ENCODE results near the gene CHMP5. TPM values are rescaled to one million over a fixed set of nuclear protein-coding genes. Genes with fewer than 3 reads are reported as not detected.

The CHMP5 gene
- polyA plus RNA-seq, 1 of the 3 experiments (the other 2 are of a cell fraction): 88.3 TPM

DNA sequence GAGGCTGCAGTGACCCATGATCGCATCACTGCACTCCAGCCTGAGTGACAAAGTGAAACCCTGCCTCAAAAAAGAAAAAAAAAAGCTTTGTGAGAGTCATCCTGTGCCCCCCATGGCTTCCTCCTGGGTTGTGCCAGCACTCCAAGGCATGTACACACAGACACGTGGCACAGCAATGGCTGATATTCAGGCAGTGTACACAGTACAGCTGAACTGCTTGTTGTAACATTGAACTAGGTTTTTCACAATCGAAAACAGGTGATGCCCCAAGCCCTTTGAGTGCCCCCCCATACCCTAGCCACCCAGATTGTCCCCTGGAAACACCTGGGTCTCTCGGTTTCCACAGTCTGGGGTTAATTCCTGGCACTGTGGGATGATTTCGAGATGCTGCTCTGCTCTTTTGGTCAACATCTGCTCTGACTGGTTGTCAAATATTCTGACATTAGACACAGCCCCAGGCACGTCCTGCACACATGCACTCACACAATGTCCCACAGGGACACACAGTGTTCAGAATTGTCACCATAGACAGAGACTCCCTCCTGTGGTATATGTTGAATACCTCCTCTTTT, 15.7 kb upstream of the CHMP5 start:
- H2AFZ ChIP-seq (ENCODE audit: low read depth): no peak overlapping the region
- H3K9me3 ChIP-seq: no peaks in the 10 kb centered on the region
- ChIA-PET POLR2A (interaction anchor here (0.6 kb wide), 1 partner anchor 14 kb away, joined by 3 read pairs; no protein-coding TSS in a partner anchor), CTCF (interaction anchor here (0.9 to 1.7 kb wide), 3 partner anchors 9 to 15 kb away, joined by 3 to 5 read pairs (median 3); partner anchors contain the start of genes BAG1 and SPINK4)
- WGBS (ENCODE audit: low lambda C conversion rate): 83% methylated on average over 5 of the region's 6 CpGs
- H3F3A ChIP-seq (replicated peaks; ENCODE audit: insufficient read depth): peaks cover 5% of the 10 kb centered on the region
- H3K4me3 ChIP-seq (ENCODE audit: low read depth in 2 of 2, low read length in 1 of 2): no peak overlapping the region
- no peak overlapping the region for H3K9ac ChIP-seq
- no peaks in the 10 kb centered on the region for H3K79me2 ChIP-seq (ENCODE audit: insufficient read depth)
- H3K27ac ChIP-seq (ENCODE audit: low read depth in 2 of 2, low read length in 1 of 2): no peak overlapping the region; a peak in 1 of 4 replicates
- H3K27me3 ChIP-seq (ENCODE audit: insufficient read depth): no peaks in the 10 kb centered on the region
- DNase-seq: no peak
- H4K20me1 ChIP-seq (ENCODE audit: insufficient read depth): no peaks in the 10 kb centered on the region
- peaks cover 5 to 13% of the 10 kb centered on the region in 2 experiments for H3K36me3 ChIP-seq (replicated peaks in 1 of 2; ENCODE audit: control insufficient read depth in 1 of 2, insufficient read depth in 2 of 2, low read length in 1 of 2)
- H3K9me2 ChIP-seq: no peaks in the 10 kb centered on the region
- no peak overlapping the region for H3K4me2 ChIP-seq
- no peak for TF ChIP-seq EZH2phosphoT487 (IDR thresholded peaks at IDR 0.05; ENCODE audit: borderline replicate concordance, low read depth)
- TF ChIP-seq SIN3A (IDR thresholded peaks at IDR 0.05; ENCODE audit: borderline replicate concordance, low read depth, low read length): no peak
- H3K4me1 ChIP-seq (ENCODE audit: control insufficient read depth in 1 of 2, insufficient read depth in 2 of 2, low read depth in 1 of 2, low read length in 1 of 2): no peaks in the 10 kb centered on the region; a peak in 1 of 4 replicates

DNA sequence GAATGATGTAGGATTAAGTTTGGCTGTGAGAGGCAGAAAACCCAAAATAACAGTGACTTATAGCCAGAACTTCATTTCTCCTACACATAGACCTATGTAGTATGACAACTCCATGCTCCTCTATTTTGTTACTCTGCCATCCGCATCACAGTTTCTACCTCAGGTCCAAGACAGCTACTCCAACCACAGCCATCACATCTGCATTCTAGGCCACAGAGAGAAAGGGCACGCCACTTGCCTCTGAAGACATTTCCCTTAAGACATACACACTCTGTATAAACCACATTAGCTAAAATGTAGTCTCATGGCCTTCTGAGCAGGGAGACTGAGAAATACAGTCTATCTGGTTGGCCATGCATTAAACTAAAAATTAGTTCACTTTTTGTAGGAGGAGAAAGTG, 14.9 kb upstream of the CHMP5 start:
- no peak overlapping the region for H3K4me3 ChIP-seq (ENCODE audit: low read depth in 2 of 2, low read length in 1 of 2)
- H3K36me3 ChIP-seq (replicated peaks in 1 of 2; ENCODE audit: control insufficient read depth in 1 of 2, insufficient read depth in 2 of 2, low read length in 1 of 2): peaks cover 9 to 20% of the 10 kb centered on the region in 2 experiments
- H2AFZ ChIP-seq (ENCODE audit: low read depth): no peak overlapping the region
- DNase-seq: no peak
- no peak overlapping the region for H3K4me2 ChIP-seq
- H3K27ac ChIP-seq (ENCODE audit: low read depth in 2 of 2, low read length in 1 of 2): no peak overlapping the region
- no peaks in the 10 kb centered on the region for H4K20me1 ChIP-seq (ENCODE audit: insufficient read depth)
- TF ChIP-seq EZH2phosphoT487 (IDR thresholded peaks at IDR 0.05; ENCODE audit: borderline replicate concordance, low read depth): no peak
- TF ChIP-seq TCF12 (IDR thresholded peaks at IDR 0.05): no peak
- TF ChIP-seq, protein P1, sequence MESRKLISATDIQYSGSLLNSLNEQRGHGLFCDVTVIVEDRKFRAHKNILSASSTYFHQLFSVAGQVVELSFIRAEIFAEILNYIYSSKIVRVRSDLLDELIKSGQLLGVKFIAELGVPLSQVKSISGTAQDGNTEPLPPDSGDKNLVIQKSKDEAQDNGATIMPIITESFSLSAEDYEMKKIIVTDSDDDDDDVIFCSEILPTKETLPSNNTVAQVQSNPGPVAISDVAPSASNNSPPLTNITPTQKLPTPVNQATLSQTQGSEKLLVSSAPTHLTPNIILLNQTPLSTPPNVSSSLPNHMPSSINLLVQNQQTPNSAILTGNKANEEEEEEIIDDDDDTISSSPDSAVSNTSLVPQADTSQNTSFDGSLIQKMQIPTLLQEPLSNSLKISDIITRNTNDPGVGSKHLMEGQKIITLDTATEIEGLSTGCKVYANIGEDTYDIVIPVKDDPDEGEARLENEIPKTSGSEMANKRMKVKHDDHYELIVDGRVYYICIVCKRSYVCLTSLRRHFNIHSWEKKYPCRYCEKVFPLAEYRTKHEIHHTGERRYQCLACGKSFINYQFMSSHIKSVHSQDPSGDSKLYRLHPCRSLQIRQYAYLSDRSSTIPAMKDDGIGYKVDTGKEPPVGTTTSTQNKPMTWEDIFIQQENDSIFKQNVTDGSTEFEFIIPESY (IDR thresholded peaks at IDR 0.05; ENCODE audit: borderline replicate concordance, low read depth): no peak
- no peak for TF ChIP-seq TEAD4 (IDR thresholded peaks at IDR 0.05; ENCODE audit: borderline replicate concordance, insufficient read depth)
- TF ChIP-seq, protein P2, sequence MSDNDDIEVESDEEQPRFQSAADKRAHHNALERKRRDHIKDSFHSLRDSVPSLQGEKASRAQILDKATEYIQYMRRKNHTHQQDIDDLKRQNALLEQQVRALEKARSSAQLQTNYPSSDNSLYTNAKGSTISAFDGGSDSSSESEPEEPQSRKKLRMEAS (IDR thresholded peaks at IDR 0.05; ENCODE audit: low read depth): no peak
- TF ChIP-seq MEF2A (IDR thresholded peaks at IDR 0.05; ENCODE audit: borderline replicate concordance, low read depth): no peak
- TF ChIP-seq, protein P3, sequence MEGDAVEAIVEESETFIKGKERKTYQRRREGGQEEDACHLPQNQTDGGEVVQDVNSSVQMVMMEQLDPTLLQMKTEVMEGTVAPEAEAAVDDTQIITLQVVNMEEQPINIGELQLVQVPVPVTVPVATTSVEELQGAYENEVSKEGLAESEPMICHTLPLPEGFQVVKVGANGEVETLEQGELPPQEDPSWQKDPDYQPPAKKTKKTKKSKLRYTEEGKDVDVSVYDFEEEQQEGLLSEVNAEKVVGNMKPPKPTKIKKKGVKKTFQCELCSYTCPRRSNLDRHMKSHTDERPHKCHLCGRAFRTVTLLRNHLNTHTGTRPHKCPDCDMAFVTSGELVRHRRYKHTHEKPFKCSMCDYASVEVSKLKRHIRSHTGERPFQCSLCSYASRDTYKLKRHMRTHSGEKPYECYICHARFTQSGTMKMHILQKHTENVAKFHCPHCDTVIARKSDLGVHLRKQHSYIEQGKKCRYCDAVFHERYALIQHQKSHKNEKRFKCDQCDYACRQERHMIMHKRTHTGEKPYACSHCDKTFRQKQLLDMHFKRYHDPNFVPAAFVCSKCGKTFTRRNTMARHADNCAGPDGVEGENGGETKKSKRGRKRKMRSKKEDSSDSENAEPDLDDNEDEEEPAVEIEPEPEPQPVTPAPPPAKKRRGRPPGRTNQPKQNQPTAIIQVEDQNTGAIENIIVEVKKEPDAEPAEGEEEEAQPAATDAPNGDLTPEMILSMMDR (IDR thresholded peaks at IDR 0.05): no peak
- TF ChIP-seq NRF1 (IDR thresholded peaks at IDR 0.05; ENCODE audit: low read depth, low read length): no peak
- TF ChIP-seq TAF1 (IDR thresholded peaks at IDR 0.05; ENCODE audit: borderline replicate concordance, low read depth, low read length): no peak
- no peaks in the 10 kb centered on the region for H3K27me3 ChIP-seq (ENCODE audit: insufficient read depth)
- H3K4me1 ChIP-seq (ENCODE audit: control insufficient read depth in 1 of 2, insufficient read depth in 2 of 2, low read depth in 1 of 2, low read length in 1 of 2): no peaks in the 10 kb centered on the region; a peak in 1 of 4 replicates
- POLR2A ChIA-PET: no interaction called here
- H3K9ac ChIP-seq: no peak overlapping the region
- WGBS (ENCODE audit: low lambda C conversion rate): 96% methylated on average over 2 of the region's 2 CpGs
- H3K9me3 ChIP-seq: no peaks in the 10 kb centered on the region
- H3K9me2 ChIP-seq: no peaks in the 10 kb centered on the region
- peaks cover 5% of the 10 kb centered on the region for H3F3A ChIP-seq (replicated peaks; ENCODE audit: insufficient read depth)
- H3K79me2 ChIP-seq (ENCODE audit: insufficient read depth): no peaks in the 10 kb centered on the region
- CTCF ChIA-PET: interaction anchor here (1.4 kb wide), 1 partner anchor 13 kb away, joined by 3 read pairs; no protein-coding TSS in a partner anchor

Measured in SK-N-SH (cell line).